ENCODE data around the gene TCTN1.

The TCTN1 gene

GRCh38 chr12:110686294-110686903, 72.5 kb downstream of the TCTN1 start:
- no peak for DNase-seq

- DNase-seq: no peak
These were observed 73.7 kb downstream of the TCTN1 start for GRCh38 chr12:110687396-110688169.

- peak; percentile 39 for DNase-seq
These were observed 74.7 kb downstream of the TCTN1 start, which contains the start of gene HVCN1 for GRCh38 chr12:110688446-110689280. Gene HVCN1 (minus strand): TSS chr12:110689115. CDS start chr12:110683245, 5,870 bp downstream.

- DNase-seq: peak; percentile 47
These were observed 75.6 kb downstream of the TCTN1 start for GRCh38 chr12:110689281-110690126.

- DNase-seq: no peak
These were observed 76.2 kb downstream of the TCTN1 start for GRCh38 chr12:110690127-110690430.

- no peak for DNase-seq
These were observed 79.8 kb downstream of the TCTN1 start for GRCh38 chr12:110693731-110694130.

GRCh38 chr12:110694330-110694901, 80.5 kb downstream of the TCTN1 start:
- DNase-seq: no peak

GRCh38 chr12:110696283-110696682, 82.4 kb downstream of the TCTN1 start:
- DNase-seq: no peak

GRCh38 chr12:110697236-110697635, 83.3 kb downstream of the TCTN1 start:
- no peak for DNase-seq

GRCh38 chr12:110698171-110698902, 84.4 kb downstream of the TCTN1 start:
- DNase-seq: peak; percentile 58
